Adipocyte (in vitro differentiated cells): ENCODE data around the gene FAM156A.
"Not testable (repeated sequence)": the region's sequence is repeated elsewhere in the genome, so short reads cannot be mapped to it uniquely, and the experiment has no call there.

Experiments used
- DNase-seq: peaks from one replicate; pipeline ENCODE4 v3.0.0-alpha.2; 2015; ENCODE audit warnings: low read depth
- H3K27me3 ChIP-seq: replicated peaks from 2 replicates; pipeline ENCODE4 v1.7.0; 2013; ENCODE audit warnings: mild to moderate bottlenecking, low read length, moderate library complexity; ENCODE audit not compliant: control insufficient read depth, insufficient read depth
- H3K36me3 ChIP-seq: 2 replicates; pipeline ENCODE4 v1.7.0; 2013; ENCODE audit warnings: low read length, mild to moderate bottlenecking, moderate library complexity; ENCODE audit not compliant: control insufficient read depth, insufficient read depth, severe bottlenecking
- H3K4me1 ChIP-seq: 2 replicates; pipeline ENCODE4 v1.7.0; 2013; ENCODE audit warnings: mild to moderate bottlenecking, low read length, moderate library complexity; ENCODE audit not compliant: control insufficient read depth, insufficient read depth
- H3K4me3 ChIP-seq: 2 replicates; pipeline ENCODE4 v1.7.0; 2013; ENCODE audit warnings: mild to moderate bottlenecking, low read length, moderate library complexity
- H3K9ac ChIP-seq: 2 replicates; pipeline ENCODE4 v1.7.0; 2013; ENCODE audit warnings: mild to moderate bottlenecking, low read length, moderate library complexity
- H3K9me3 ChIP-seq: 2 replicates; pipeline ENCODE4 v1.7.0; 2013; ENCODE audit warnings: mild to moderate bottlenecking, low read length, moderate library complexity; ENCODE audit not compliant: control insufficient read depth

FAM156A gene

DNA sequence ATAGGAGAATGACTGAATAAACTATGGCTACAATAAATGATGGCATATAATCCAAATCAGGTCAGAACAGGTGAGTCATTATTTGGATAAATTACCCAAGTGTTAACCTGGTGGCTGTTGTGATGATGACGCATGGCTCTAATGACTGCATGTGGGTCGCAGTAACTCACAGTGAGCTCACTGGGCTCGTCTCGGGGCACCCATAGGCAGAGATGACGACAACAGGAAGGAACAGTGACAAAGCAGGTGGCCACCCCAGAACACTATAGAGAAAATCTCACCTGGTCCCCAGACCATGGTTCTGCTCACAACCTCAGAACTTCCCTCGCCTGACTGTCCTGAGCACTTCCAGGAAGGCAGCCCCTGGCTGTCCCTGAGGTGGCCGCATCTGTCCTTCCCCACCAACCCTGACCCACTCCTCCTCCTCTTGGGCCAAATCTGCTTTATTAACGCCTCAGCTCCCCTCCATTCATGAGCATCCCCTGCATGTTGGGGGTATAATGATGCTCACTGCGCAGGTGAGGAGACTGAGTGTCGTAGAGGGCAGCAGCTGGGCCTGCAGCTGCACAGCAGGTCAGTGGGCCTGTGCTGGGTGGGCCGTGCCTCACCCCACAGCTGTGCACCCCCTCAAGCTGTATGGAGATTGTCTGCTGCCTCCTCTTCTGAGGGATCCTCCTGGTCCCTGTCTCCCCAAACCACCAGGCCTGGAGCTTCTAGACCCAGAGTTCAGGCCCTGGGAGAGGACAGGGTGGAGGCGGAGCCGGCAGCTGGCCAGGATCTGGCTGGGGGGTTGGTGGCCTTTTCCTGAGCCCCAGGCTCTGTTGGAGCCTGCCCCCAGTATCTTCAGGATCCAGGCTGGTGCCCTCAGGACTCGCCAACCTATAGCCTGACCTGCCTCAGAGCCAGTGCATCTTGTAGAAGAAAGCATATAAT is 30.9 kb upstream of the FAM156A start:
- no peaks in the 10 kb centered on the region for H3K9me3 ChIP-seq
- H3K4me3 ChIP-seq = no peak overlapping the region
- H3K9ac ChIP-seq = peak overlapping the region; percentile 68
- peaks cover 5% of the 10 kb centered on the region for H3K27me3 ChIP-seq
- no peak for DNase-seq
- no peaks in the 10 kb centered on the region for H3K36me3 ChIP-seq
- peaks cover 17% of the 10 kb centered on the region for H3K4me1 ChIP-seq

DNA sequence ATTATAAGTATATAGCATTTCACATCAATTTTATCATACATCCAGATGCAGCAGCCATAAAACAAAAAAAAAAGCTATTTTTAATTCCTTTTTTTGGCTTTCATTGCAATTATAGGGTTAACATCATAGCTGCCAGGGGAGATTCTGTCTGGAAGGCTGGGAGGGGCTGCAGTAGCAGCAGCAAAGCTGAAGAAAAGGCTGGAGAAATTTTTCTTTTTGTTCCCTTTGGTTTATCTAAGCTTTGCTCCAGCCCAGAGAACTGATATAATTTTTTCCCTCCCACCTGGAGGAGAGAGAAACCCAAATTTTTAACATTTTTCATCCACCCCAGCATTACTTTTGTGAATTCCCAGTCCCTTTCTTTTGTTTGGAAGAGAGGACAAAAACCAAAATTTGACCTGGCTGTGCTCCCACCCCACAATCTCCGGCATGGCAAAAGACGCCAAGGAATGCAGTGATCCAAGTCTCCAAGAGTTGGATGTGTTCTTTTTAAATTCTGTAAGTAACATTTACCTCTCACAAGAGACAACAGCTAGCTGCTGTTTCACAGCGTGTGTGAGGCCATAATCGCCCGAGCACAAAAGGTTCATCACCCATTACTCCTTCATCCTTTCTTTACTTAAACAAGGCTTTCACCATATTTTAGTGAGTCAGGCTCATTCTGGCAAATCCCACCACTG is 25.1 kb upstream of the FAM156A start:
- peaks cover 29% of the 10 kb centered on the region for H3K4me1 ChIP-seq

DNA sequence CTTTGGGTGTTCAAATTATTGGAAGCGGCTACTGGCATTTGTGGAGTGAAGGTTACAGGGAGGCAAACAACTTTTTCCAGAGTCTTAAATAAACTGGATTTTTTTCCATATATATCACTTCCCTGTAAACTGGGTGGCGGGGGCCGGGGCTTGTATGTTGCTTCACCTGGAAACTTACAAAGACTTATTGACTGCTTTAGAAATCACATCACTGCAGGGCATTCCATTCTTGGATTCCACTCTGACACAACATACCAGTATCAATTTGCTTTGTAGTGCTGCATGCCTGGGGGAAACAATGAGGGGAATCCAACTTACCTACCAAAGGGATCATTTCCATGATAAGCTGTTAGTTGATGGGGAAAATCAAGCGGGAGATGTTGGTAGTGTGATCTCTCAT is 21.7 kb upstream of the FAM156A start:
- H3K9me3 ChIP-seq = no peaks in the 10 kb centered on the region
- peak overlapping the region; percentile 39 for H3K9ac ChIP-seq
- no peak for DNase-seq
- H3K4me3 ChIP-seq = no peak overlapping the region
- H3K4me1 ChIP-seq = peaks cover 29% of the 10 kb centered on the region
- H3K27me3 ChIP-seq = peaks cover 14% of the 10 kb centered on the region
- H3K36me3 ChIP-seq = no peaks in the 10 kb centered on the region

More for the DNA sequence above, 25.1 kb upstream of the FAM156A start:
- Histone ChIP-seq H3K36me3 (no peaks in the 10 kb centered on the region), H3K9me3 (no peaks in the 10 kb centered on the region), H3K9ac (peak overlapping the region; percentile 79), H3K27me3 (peaks cover 10% of the 10 kb centered on the region), H3K4me3 (peak overlapping the region; percentile 55)
- peak; percentile 14 for DNase-seq

DNA sequence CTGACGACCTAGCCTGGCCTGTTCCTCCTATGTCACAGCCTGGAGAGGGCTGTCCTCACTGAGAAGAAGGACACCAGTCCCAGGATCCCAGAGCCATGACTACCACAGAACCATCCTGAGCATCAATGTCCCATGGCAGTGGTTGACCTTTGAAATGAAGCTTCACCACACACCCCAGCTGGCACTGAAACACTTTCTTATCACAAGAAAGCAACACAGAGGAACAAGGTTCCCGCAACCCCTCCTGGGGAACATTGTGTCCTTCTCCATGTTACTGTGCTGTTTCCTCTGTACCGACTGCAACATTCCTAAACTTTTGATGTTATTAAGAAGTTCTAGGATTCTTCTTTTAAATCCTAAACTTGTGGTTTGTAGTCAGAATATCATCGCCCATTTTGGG is 21.2 kb upstream of the FAM156A start:
- H3K4me3 ChIP-seq = no peak overlapping the region
- H3K9me3 ChIP-seq = no peaks in the 10 kb centered on the region
- no peak for DNase-seq
- peak overlapping the region; percentile 39 for H3K9ac ChIP-seq
- peaks cover 29% of the 10 kb centered on the region for H3K4me1 ChIP-seq
- H3K27me3 ChIP-seq = peaks cover 14% of the 10 kb centered on the region
- no peaks in the 10 kb centered on the region for H3K36me3 ChIP-seq

DNA sequence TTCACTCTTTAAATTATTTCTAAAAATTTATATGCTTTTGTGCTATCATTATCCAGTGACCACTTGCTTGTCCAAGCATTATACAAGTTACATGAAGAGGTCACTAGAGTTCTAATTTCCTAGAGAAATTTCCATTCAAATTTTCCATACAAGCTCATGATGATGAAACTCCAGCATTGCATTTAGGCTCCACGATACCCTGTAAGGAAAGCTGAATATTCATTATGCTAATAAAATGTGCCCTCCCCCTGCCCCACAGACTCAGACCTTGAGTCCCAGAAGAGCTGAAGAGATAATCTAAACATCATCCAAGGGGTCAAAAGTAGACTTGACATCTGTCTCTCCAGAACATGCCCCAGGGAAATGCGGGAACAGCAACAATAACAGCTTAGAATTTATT is 19.6 kb upstream of the FAM156A start:
- Histone ChIP-seq H3K27me3 (peaks cover 6% of the 10 kb centered on the region), H3K36me3 (no peaks in the 10 kb centered on the region), H3K4me1 (peaks cover 16% of the 10 kb centered on the region), H3K9ac (no peak overlapping the region), H3K9me3 (no peaks in the 10 kb centered on the region), H3K4me3 (no peak overlapping the region)
- DNase-seq = no peak

DNA sequence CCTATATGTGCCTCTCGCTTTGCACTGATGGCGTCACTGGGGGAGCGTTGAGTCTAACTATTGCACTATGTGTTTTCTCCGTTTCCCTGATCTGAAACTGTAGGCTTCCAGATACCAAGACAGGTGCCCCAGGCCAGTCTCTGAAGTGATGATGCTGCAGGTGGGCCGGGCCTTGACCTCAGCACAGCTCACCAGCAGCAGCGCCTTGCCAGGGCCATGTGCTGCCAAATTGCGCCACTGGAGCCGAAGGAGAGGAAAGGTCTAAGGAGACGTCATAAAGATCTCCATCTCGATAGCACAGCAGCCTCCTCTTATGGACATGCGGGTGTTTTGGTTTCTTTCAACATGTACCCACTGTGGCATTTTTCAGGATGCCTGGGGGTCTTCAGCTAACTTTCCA is 17.3 kb upstream of the FAM156A start:
- H3K9ac ChIP-seq, H3K9me3 ChIP-seq, H3K4me3 ChIP-seq, DNase-seq, H3K36me3 ChIP-seq, H3K27me3 ChIP-seq, H3K4me1 ChIP-seq: not testable (repeated sequence)

DNA sequence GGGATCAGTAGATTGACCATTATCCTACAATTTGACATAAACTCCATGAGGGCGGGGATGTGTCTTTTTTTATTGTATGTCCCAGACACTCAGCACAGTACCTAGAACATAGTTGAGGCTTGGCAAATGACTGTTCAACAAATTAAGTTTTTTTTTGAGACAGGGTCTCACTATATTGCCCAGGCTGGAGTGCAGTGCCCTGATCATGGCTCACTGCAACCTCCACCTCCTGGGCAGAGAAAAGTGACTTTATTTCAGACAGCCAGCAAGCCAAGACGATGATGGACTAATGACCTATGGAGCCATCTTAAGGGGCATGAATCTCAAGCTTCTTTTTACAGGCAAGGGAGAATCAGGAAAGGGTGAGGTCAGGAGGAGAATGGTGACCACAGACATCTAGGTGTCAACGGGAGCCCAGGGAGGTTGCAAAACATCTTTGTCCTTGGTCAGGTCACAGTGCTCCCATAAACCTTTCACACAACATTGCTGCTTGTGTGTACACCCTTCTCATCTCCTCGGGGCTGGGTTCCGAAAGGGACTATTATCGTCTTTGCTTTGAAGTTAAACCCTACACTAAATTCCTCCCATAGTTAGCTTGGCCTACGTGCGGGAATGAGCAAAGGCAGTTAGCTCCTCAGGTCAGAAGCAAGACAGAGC is 16.1 kb upstream of the FAM156A start:
- not testable (repeated sequence) for H3K9me3 ChIP-seq, H3K36me3 ChIP-seq, H3K27me3 ChIP-seq, DNase-seq, H3K9ac ChIP-seq, H3K4me3 ChIP-seq, H3K4me1 ChIP-seq

DNA sequence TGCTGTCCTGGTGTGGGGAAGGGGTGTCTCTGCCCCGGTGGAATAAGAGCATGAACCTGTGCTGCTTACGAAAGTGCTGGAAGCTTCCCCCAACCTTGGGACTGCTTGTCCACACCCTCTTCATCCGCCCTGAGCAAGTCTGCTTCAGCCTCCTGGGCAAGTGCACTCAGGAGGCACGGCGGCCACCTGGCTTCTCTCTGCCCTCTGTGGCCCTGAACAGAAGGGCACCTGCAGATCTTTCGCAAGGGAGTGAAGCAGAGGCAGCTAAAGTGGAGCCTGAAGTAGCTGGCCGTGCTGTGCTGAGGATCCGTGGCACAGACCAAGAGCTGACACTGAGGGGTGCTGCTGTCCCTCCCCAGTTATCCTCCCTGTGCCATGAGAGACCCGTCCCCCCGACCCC is 9.6 kb upstream of the FAM156A start:
- not testable (repeated sequence) for H3K36me3 ChIP-seq, H3K27me3 ChIP-seq

DNA sequence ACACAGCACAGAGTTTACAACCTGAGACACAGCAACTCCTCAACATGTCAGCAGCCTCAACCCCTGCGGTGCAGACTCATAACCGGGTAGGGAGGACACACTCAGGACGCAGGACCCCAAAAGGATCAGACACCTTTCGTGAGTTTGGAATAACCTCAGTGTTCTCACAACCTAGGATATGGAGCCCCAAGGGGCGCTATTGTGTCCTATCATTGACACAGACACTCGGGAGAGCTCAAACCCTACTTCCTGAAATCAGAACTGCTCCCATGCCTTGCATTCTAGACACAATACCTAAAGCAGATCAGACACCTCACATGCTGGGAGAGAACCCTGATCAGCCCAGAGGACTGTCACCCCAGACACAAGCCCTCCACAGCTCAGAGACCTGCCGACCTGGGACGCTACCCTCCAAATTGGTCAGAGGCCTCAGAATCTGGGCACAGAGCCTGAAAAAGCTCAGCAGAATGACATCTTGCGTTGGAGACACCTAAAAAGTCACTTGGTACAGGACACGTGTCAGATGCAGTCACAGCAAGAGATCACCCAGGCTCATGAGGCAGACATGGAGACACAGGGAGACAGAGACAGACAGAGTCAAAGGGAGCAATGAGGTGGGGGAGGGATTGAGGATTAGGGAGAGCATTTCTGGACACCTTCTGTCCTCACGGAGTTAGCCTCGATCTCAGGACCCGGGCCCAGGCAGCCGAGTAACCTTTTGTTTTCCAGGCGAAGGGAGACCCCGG is 8.8 kb upstream of the FAM156A start:
- H3K4me3 ChIP-seq, H3K9me3 ChIP-seq: not testable (repeated sequence)

More for the DNA sequence above, 9.6 kb upstream of the FAM156A start:
- H3K4me3 ChIP-seq, H3K4me1 ChIP-seq, H3K9me3 ChIP-seq, H3K9ac ChIP-seq, DNase-seq: not testable (repeated sequence)

DNA sequence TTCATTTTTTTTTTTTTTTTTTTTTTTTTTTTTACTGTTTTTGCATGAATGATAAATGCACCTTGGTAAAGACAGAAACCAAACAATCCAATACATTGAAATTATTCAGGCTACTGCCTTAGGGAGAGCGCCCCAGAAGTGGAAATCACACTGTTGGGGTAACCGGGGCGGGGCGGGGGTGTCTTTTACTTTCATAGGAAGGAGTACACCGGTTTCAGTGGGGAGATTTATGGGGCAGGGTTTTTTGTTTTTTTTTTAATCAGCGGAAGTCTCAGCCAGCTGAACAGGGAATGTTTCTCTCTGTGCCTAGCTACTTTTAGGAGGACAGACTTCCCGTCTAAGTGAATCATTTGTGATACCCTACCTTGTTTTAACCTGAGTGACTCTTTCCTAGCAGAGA is 643 bp upstream of the FAM156A start:
- H3K9me3 ChIP-seq, H3K36me3 ChIP-seq, H3K4me3 ChIP-seq, H3K9ac ChIP-seq, H3K4me1 ChIP-seq, H3K27me3 ChIP-seq, DNase-seq: not testable (repeated sequence)

More for the DNA sequence above, 8.8 kb upstream of the FAM156A start:
- H3K27me3 ChIP-seq, H3K36me3 ChIP-seq, H3K9ac ChIP-seq, DNase-seq, H3K4me1 ChIP-seq: not testable (repeated sequence)

DNA sequence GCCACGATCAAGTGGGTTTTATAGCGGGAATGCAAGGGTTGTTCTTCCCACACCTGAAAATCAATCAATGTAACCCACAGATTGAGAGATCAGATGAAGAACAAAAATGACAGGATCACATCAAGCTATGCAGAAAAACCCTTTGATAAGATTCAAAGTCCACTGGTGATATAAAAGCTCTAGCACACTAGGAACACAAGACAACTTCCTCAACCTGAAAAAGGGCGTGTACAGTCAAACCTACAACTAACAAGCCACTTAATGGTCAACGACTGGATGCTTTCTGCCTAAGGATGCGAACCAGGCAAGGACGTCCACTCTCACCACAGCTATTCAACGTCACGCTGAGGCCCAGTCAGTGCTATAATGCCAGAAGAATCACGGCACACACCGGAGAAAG is 8.4 kb downstream of the FAM156A start:
- DNase-seq, H3K4me1 ChIP-seq, H3K9me3 ChIP-seq, H3K4me3 ChIP-seq, H3K9ac ChIP-seq, H3K36me3 ChIP-seq, H3K27me3 ChIP-seq: not testable (repeated sequence)
